DND-41 (cell line): ENCODE results near the gene OPN1MW.
A peak's percentile ranks its signal among the peaks of the same experiment; 100 is the strongest.
"Not testable (repeated sequence)": the region's sequence is repeated elsewhere in the genome, so short reads cannot be mapped to it uniquely, and the experiment has no call there.

Experiments
- ATAC-seq: fragments of 200-7000 bp; cut with Tn5 transposase; 3 replicates; pipeline ENCODE4 v1.9.1; 2021; ENCODE audit warnings: low read depth; ENCODE audit not compliant: insufficient read depth
- DNase-seq: peaks from one replicate; pipeline ENCODE4 v3.0.0-alpha.2; 2020
- H2AFZ ChIP-seq: 2 replicates; pipeline ENCODE4 v1.6.0; 2012; ENCODE audit warnings: low read depth, low read length
- H3K27ac ChIP-seq: 2 replicates; pipeline ENCODE4 v1.5.1; 2012; ENCODE audit warnings: low read length, inconsistent platforms
- H3K27me3 ChIP-seq: fragments of 200-600 bp; sonication (generic); 2 replicates; pipeline ENCODE4 v1.6.0; 2012; ENCODE audit warnings: low read length, mild to moderate bottlenecking, inconsistent platforms; ENCODE audit not compliant: insufficient read depth, poor library complexity
- H3K36me3 ChIP-seq: 2 replicates; pipeline ENCODE4 v1.5.1; 2012; ENCODE audit warnings: low read length, inconsistent platforms; ENCODE audit not compliant: insufficient read depth
- H3K4me1 ChIP-seq: 2 replicates; pipeline ENCODE4 v1.5.1; 2012; ENCODE audit warnings: mild to moderate bottlenecking, low read length; ENCODE audit not compliant: insufficient read depth
- H3K4me2 ChIP-seq: 2 replicates; pipeline ENCODE4 v1.6.0; 2012; ENCODE audit warnings: mild to moderate bottlenecking, moderate library complexity, low read length, inconsistent platforms; ENCODE audit not compliant: insufficient read depth
- H3K4me3 ChIP-seq, 2 experiments: fragments of 200-600 bp in 1 of 2; shearing (Covaris generic) in 1 of 2; 2 replicates each; pipeline ENCODE4 v1.5.1; 2012 to 2016; ENCODE audit warnings: inconsistent platforms in 2 of 2, low read length in 2 of 2, mild to moderate bottlenecking in 2 of 2, low read depth in 1 of 2, moderate library complexity in 1 of 2
- H3K79me2 ChIP-seq: 2 replicates; pipeline ENCODE4 v1.6.0; 2012; ENCODE audit warnings: low read length, inconsistent platforms; ENCODE audit not compliant: insufficient read depth
- H3K9ac ChIP-seq: 2 replicates; pipeline ENCODE4 v1.6.0; 2012; ENCODE audit warnings: low read depth, mild to moderate bottlenecking, inconsistent platforms, low read length, moderate library complexity
- H3K9me3 ChIP-seq: 2 replicates; pipeline ENCODE4 v1.5.1; 2012; ENCODE audit warnings: low read length, moderate library complexity, mild to moderate bottlenecking, inconsistent platforms; ENCODE audit not compliant: insufficient read depth, severe bottlenecking
- H4K20me1 ChIP-seq: 2 replicates; pipeline ENCODE4 v1.6.0; 2012; ENCODE audit warnings: low read length; ENCODE audit not compliant: insufficient read depth

The OPN1MW gene

GRCh38 chrX:154151030-154151429 lies 31.4 kb upstream of the OPN1MW start:
- not testable (repeated sequence) for H3K27ac ChIP-seq, H2AFZ ChIP-seq, DNase-seq, H3K27me3 ChIP-seq, H3K4me2 ChIP-seq, H4K20me1 ChIP-seq, H3K9me3 ChIP-seq, H3K36me3 ChIP-seq, H3K4me3 ChIP-seq, H3K79me2 ChIP-seq, H3K4me1 ChIP-seq, H3K9ac ChIP-seq, ATAC-seq

GRCh38 chrX:154156221-154156620 lies 26.2 kb upstream of the OPN1MW start:
- not testable (repeated sequence) for H3K9me3 ChIP-seq, H3K27ac ChIP-seq, H2AFZ ChIP-seq, H3K4me2 ChIP-seq, H4K20me1 ChIP-seq, H3K4me1 ChIP-seq, H3K27me3 ChIP-seq, H3K4me3 ChIP-seq, DNase-seq, H3K9ac ChIP-seq, ATAC-seq, H3K36me3 ChIP-seq, H3K79me2 ChIP-seq

- H4K20me1 ChIP-seq, H3K4me3 ChIP-seq, H3K9ac ChIP-seq, H3K4me2 ChIP-seq, ATAC-seq, H3K4me1 ChIP-seq, H3K36me3 ChIP-seq, H3K27me3 ChIP-seq, H2AFZ ChIP-seq, H3K79me2 ChIP-seq, H3K27ac ChIP-seq, DNase-seq, H3K9me3 ChIP-seq: not testable (repeated sequence)
These were observed 25.2 kb upstream of the OPN1MW start for GRCh38 chrX:154157207-154157606.

GRCh38 chrX:154159345-154159744 lies 23.1 kb upstream of the OPN1MW start:
- not testable (repeated sequence) for ATAC-seq, H3K9ac ChIP-seq, H3K4me1 ChIP-seq, H2AFZ ChIP-seq, H3K36me3 ChIP-seq, H3K4me3 ChIP-seq, DNase-seq, H4K20me1 ChIP-seq, H3K79me2 ChIP-seq, H3K4me2 ChIP-seq, H3K27ac ChIP-seq, H3K9me3 ChIP-seq, H3K27me3 ChIP-seq

- H3K36me3 ChIP-seq, DNase-seq, H3K4me3 ChIP-seq, H3K27me3 ChIP-seq, H3K4me2 ChIP-seq, ATAC-seq, H4K20me1 ChIP-seq, H2AFZ ChIP-seq, H3K9ac ChIP-seq, H3K27ac ChIP-seq, H3K79me2 ChIP-seq, H3K4me1 ChIP-seq, H3K9me3 ChIP-seq: not testable (repeated sequence)
These were observed 17.5 kb upstream of the OPN1MW start for GRCh38 chrX:154164902-154165301.

- not testable (repeated sequence) for H3K9ac ChIP-seq, H3K36me3 ChIP-seq, H3K4me2 ChIP-seq, H3K4me1 ChIP-seq, ATAC-seq, H3K79me2 ChIP-seq, H4K20me1 ChIP-seq, H2AFZ ChIP-seq, H3K4me3 ChIP-seq, DNase-seq, H3K27ac ChIP-seq, H3K27me3 ChIP-seq, H3K9me3 ChIP-seq
These were observed 14.0 kb upstream of the OPN1MW start for GRCh38 chrX:154168384-154168783.

GRCh38 chrX:154172535-154172943 lies 9.9 kb upstream of the OPN1MW start:
- not testable (repeated sequence) for H3K79me2 ChIP-seq, H3K27ac ChIP-seq, H3K36me3 ChIP-seq, H3K4me3 ChIP-seq, H3K9me3 ChIP-seq, H3K4me2 ChIP-seq, H3K4me1 ChIP-seq, H3K9ac ChIP-seq, H2AFZ ChIP-seq, DNase-seq, H4K20me1 ChIP-seq, H3K27me3 ChIP-seq
- ATAC-seq: peak; percentile 100

GRCh38 chrX:154174356-154174755 lies 8.0 kb upstream of the OPN1MW start:
- not testable (repeated sequence) for H3K27me3 ChIP-seq, DNase-seq, ATAC-seq, H2AFZ ChIP-seq, H3K36me3 ChIP-seq, H3K4me2 ChIP-seq, H3K27ac ChIP-seq, H3K79me2 ChIP-seq, H4K20me1 ChIP-seq, H3K9me3 ChIP-seq, H3K9ac ChIP-seq, H3K4me3 ChIP-seq, H3K4me1 ChIP-seq

- not testable (repeated sequence) for H3K9ac ChIP-seq, ATAC-seq, H3K4me1 ChIP-seq, H3K36me3 ChIP-seq, H2AFZ ChIP-seq, H3K27ac ChIP-seq, H3K27me3 ChIP-seq, H4K20me1 ChIP-seq, DNase-seq, H3K9me3 ChIP-seq, H3K79me2 ChIP-seq, H3K4me2 ChIP-seq, H3K4me3 ChIP-seq
These were observed 1.4 kb downstream of the OPN1MW start for GRCh38 chrX:154183794-154184193.
